Smooth muscle cell (in vitro differentiated cells): ENCODE measurements around the gene CACNA1D. TPM values are rescaled to one million over a fixed set of nuclear protein-coding genes. Genes with fewer than 3 reads are reported as not detected.

ENCODE experiments used
- DNase-seq: peaks from one replicate; lab custom pipeline; 2025; ENCODE audit not compliant: unreplicated experiment; lab: John Stamatoyannopoulos, UW
- H2AFZ ChIP-seq: fragments of 200-600 bp; sonication (generic); 2 replicates; pipeline ENCODE4 v1.6.0; 2016; ENCODE audit warnings: antibody characterized with exemption, low read depth, mild to moderate bottlenecking
- H3F3A ChIP-seq: fragments of 200-600 bp; sonication (generic); 2 replicates; pipeline ENCODE4 v1.6.0; 2017; ENCODE audit warnings: antibody characterized with exemption, low read depth
- H3K27ac ChIP-seq: fragments of 200-600 bp; sonication (generic); 2 replicates; pipeline ENCODE4 v1.5.1; 2016; ENCODE audit warnings: low read depth, mild to moderate bottlenecking
- H3K27me3 ChIP-seq: fragments of 200-600 bp; sonication (generic); 2 replicates; pipeline ENCODE4 v1.6.1; 2016; ENCODE audit warnings: low read depth, mild to moderate bottlenecking
- H3K36me3 ChIP-seq: fragments of 200-600 bp; sonication (generic); 2 replicates; pipeline ENCODE4 v1.5.1; 2016; ENCODE audit warnings: low read depth
- H3K4me1 ChIP-seq: fragments of 200-600 bp; sonication (generic); 2 replicates; pipeline ENCODE4 v1.5.1; 2016; ENCODE audit warnings: low read depth
- H3K4me2 ChIP-seq: fragments of 200-600 bp; sonication (generic); 2 replicates; pipeline ENCODE4 v1.6.0; 2016; ENCODE audit warnings: mild to moderate bottlenecking
- H3K4me3 ChIP-seq: fragments of 200-600 bp; sonication (generic); 2 replicates; pipeline ENCODE4 v1.5.1; 2016; ENCODE audit warnings: mild to moderate bottlenecking
- H3K79me2 ChIP-seq: fragments of 200-600 bp; sonication (generic); 2 replicates; pipeline ENCODE4 v1.6.0; 2016; ENCODE audit warnings: low read depth, mild to moderate bottlenecking
- H3K9ac ChIP-seq: fragments of 200-600 bp; sonication (generic); 2 replicates; pipeline ENCODE4 v1.6.0; 2016; ENCODE audit warnings: low read depth
- H3K9me3 ChIP-seq: fragments of 200-600 bp; sonication (generic); replicated peaks from 2 replicates; pipeline ENCODE4 v1.5.1; 2016; ENCODE audit warnings: low read depth
- H4K20me1 ChIP-seq: fragments of 200-600 bp; sonication (generic); 2 replicates; pipeline ENCODE4 v1.6.0; 2016; ENCODE audit warnings: low read depth
- WGBS: methylation state at CpG from one replicate; pipeline ENCODE4 v1.1.7; 2016; ENCODE audit warnings: low lambda C conversion rate; 5-methylcytosine and 5-hydroxymethylcytosine counted together
- polyA plus RNA-seq: library from polyadenylated mRNA; unstranded; fragments of >200 nt; fragmentation: Nextera tagmentation; extraction: Ambion mirVana; gene quantifications from 2 replicates; pipeline ENCODE4 v1.2.1, GENCODE V29; 2016
- total RNA-seq: library from RNA; depleted of rRNA; stranded (reverse); fragments of >200 nt; gene quantifications from 2 replicates; pipeline ENCODE4 v1.2.3, GENCODE V29; 2014
- TF ChIP-seq, protein P1 (sequence below): fragments of 200-600 bp; sonication (generic); IDR thresholded peaks from 2 replicates; pipeline ENCODE4 v1.5.1; 2017; ENCODE audit warnings: borderline replicate concordance, mild to moderate bottlenecking, antibody characterized with exemption; ENCODE audit not compliant: insufficient read depth, poor library complexity, severe bottlenecking

The CACNA1D gene
- total and polyA plus RNA-seq, 2 experiments from 2014 or later = 0.63 to 1.4 TPM

DNA sequence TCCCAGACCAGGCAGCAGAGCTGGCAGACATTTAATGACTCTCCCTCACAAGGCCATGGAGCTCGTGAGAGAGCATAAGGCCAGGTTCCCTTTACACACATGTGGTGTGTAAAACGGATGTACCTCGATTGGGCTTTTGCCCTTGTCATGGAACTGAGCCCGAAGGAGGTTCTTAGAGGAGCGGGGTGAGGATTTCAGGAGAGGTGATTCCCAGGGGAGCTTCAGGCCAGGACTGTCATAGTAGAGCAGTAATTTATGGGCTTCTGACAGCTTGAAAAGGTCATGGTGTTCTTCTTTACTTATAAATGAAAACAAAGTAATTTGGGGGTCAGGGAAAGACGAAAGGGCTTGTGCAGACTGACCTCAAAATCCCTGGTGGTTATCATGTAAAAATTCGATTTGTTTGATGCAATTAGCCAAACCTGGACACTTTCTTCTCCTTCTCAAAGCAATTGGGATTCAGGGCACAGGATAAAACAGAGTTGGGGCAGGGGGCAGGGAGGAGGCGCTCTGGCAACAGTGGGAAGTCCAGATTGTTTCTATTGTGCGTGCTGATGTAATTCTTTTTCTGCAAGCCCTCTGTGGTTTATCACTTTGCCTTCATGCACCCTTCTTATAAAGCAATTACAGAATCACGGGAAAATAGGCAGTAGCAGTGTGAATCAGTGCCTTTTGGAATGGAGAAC lies 51.0 kb downstream of the CACNA1D start:
- H4K20me1 ChIP-seq = no peaks in the 10 kb centered on the region
- no peak for DNase-seq
- no peaks in the 10 kb centered on the region for H3K79me2 ChIP-seq
- H3K9ac ChIP-seq = no peak overlapping the region
- no peak overlapping the region for H2AFZ ChIP-seq
- no peak overlapping the region for H3K27ac ChIP-seq
- no peaks in the 10 kb centered on the region for H3K9me3 ChIP-seq
- 89% methylated on average over 10 of the region's 10 CpGs for WGBS
- H3K4me3 ChIP-seq = no peak overlapping the region
- no peaks in the 10 kb centered on the region for H3K36me3 ChIP-seq
- peaks cover 7% of the 10 kb centered on the region for H3K4me1 ChIP-seq
- no peak overlapping the region for H3K4me2 ChIP-seq
- no peaks in the 10 kb centered on the region for H3K27me3 ChIP-seq
- no peaks in the 10 kb centered on the region for H3F3A ChIP-seq
- TF ChIP-seq, protein P1, sequence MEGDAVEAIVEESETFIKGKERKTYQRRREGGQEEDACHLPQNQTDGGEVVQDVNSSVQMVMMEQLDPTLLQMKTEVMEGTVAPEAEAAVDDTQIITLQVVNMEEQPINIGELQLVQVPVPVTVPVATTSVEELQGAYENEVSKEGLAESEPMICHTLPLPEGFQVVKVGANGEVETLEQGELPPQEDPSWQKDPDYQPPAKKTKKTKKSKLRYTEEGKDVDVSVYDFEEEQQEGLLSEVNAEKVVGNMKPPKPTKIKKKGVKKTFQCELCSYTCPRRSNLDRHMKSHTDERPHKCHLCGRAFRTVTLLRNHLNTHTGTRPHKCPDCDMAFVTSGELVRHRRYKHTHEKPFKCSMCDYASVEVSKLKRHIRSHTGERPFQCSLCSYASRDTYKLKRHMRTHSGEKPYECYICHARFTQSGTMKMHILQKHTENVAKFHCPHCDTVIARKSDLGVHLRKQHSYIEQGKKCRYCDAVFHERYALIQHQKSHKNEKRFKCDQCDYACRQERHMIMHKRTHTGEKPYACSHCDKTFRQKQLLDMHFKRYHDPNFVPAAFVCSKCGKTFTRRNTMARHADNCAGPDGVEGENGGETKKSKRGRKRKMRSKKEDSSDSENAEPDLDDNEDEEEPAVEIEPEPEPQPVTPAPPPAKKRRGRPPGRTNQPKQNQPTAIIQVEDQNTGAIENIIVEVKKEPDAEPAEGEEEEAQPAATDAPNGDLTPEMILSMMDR = no peak

DNA sequence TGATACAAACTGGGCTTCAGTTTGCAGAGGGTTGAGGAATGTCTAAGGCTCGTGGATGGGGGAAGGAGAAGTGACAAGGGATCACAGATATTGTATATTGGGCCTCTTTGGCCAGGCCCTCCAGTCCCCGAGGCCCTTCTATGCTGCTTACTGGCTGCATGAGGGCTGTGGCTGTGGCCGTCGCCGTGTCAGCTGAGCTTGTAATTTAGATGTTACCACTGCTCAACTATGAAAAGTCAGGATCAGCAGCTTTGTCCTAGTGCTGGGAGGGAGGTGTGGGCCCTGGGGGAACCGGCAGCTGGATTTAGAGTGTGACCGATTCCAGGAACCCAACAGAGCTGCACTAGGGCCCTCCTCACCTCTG lies 51.6 kb downstream of the CACNA1D start:
- TF ChIP-seq, protein P1 = no peak
- Histone ChIP-seq H3K4me3 (no peak overlapping the region), H4K20me1 (no peaks in the 10 kb centered on the region), H3K36me3 (no peaks in the 10 kb centered on the region), H3K4me1 (peaks cover 7% of the 10 kb centered on the region), H2AFZ (no peak overlapping the region), H3K9me3 (no peaks in the 10 kb centered on the region), H3K27me3 (no peaks in the 10 kb centered on the region), H3K27ac (no peak overlapping the region), H3K4me2 (no peak overlapping the region), H3K79me2 (no peaks in the 10 kb centered on the region), H3F3A (no peaks in the 10 kb centered on the region), H3K9ac (no peak overlapping the region)
- WGBS = 64% methylated on average over 7 of the region's 7 CpGs
- DNase-seq = no peak

DNA sequence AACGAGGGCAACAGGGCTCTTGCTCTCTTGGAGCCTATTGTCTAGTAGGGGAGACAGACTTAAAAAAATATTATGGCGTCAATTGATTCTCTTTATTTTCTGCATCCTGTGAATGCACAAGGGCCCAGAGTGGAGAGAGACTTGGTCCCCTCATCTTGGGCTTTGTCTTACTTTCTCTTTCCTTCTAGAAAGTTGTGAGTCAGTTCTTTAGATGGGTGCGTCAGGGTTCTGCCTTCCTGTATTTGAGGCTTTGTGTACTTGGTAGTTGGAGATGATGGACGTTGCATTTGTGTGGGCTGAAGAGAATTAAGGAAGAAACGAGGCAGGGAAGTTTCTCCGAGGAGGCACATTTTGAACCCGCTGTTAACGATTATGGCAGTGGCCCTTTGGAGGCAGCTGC lies 52.9 kb downstream of the CACNA1D start:
- Histone ChIP-seq H4K20me1 (no peaks in the 10 kb centered on the region), H3K79me2 (no peaks in the 10 kb centered on the region), H3K4me2 (no peak overlapping the region), H3F3A (no peaks in the 10 kb centered on the region), H3K9ac (no peak overlapping the region), H3K4me1 (peaks cover 7% of the 10 kb centered on the region), H3K4me3 (no peak overlapping the region), H3K27ac (no peak overlapping the region), H3K27me3 (no peaks in the 10 kb centered on the region), H3K9me3 (no peaks in the 10 kb centered on the region), H2AFZ (no peak overlapping the region), H3K36me3 (no peaks in the 10 kb centered on the region)
- WGBS = 95% methylated on average over 8 of the region's 8 CpGs
- TF ChIP-seq, protein P1 = no peak
- DNase-seq = no peak

DNA sequence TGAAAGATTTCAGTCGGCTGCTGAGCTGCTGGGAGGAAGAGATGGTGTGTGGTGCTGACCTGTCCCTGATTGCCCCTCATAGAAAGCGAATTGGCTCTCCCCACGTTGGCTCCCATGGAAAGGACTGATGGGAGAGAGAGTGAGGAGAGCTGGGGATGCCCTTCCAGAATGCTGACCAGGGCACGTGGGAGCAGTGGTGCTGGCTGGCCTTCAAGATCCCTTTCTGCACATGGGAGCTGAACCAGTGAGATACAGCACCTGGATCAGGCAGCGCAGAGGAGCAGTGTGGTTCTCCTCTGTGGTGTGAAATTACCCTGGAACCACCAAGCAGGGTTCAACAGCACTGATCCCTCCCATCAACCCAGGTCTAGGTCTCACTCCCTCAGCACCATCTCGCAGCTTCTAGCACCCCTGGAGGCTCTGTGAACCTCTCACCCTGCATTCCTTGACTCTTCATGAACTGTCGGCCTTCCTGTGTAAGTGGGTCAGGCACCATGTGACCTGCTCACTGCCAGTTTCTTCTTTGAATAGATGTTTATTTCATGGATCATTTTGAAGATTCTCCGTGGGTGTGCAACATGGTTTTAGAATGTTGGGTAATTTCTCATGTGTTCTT lies 55.7 kb downstream of the CACNA1D start:
- H3K4me1 ChIP-seq = peaks cover 6% of the 10 kb centered on the region
- DNase-seq = no peak
- no peaks in the 10 kb centered on the region for H3K9me3 ChIP-seq
- H3K4me3 ChIP-seq = no peak overlapping the region
- H3K27ac ChIP-seq = no peak overlapping the region
- no peaks in the 10 kb centered on the region for H3K27me3 ChIP-seq
- TF ChIP-seq, protein P1 = no peak
- H3K4me2 ChIP-seq = no peak overlapping the region
- H4K20me1 ChIP-seq = no peaks in the 10 kb centered on the region
- 91% methylated on average over 7 of the region's 8 CpGs for WGBS
- no peaks in the 10 kb centered on the region for H3K79me2 ChIP-seq
- no peaks in the 10 kb centered on the region for H3K36me3 ChIP-seq
- H3F3A ChIP-seq = no peaks in the 10 kb centered on the region
- no peak overlapping the region for H2AFZ ChIP-seq
- H3K9ac ChIP-seq = no peak overlapping the region
